ENCODE results near the gene SGPL1.

The SGPL1 gene

DNA sequence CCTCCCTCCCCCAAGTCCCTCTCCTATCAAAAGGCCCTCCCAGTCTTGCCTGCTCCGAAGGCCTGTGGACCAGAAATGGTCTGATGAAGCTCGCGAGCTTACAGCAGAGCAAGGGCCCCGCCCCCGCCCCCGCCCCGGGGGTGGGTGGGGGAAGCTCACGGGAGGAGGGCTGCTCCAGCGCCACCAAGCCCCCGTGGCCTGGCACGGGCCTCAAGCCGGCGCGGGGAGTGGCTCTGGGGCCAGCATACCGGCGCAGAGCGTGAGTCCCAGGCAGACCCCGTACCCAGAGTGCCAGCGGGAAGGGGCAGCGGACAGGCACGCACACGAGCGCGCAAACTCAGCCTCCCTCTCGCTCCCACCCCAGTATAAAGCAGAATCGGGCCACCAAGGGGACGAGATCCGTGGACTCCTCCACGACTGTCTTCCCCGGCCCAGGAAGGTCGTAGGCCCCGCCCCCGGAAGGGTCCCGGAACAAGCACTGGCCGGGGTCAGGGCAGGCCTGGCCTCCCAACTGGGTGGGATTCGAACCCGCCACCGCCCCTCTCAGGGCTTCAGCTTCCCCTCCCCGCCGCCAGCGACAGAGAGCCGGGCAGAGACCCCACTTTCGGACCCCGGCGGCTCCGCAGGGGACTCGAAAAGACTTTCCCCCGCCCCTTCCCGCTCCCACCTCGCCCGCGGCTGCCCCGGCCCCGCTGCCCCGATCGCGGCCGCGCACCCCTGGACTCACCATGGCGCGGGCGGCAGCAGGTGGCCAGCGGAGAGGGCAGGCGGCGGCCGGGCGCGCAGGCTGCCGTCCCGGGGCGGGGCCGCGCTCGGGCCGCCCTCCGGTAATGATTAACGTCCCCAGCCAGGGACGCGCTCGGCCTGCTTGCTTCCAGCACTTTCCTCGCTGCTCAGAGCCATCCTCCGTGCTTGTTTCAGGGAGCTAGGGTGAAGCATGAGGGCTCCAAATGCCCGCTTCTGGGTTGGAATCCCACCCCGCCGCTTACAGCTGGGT lies 72.4 kb downstream of the SGPL1 start, which contains the start of gene PCBD1:
Gene PCBD1 (minus strand): TSS at position 762 of the 997 bp plus-strand sequence. CDS start 32 bp downstream, at position 730.
- DNase-seq: peak; percentile 18

DNA sequence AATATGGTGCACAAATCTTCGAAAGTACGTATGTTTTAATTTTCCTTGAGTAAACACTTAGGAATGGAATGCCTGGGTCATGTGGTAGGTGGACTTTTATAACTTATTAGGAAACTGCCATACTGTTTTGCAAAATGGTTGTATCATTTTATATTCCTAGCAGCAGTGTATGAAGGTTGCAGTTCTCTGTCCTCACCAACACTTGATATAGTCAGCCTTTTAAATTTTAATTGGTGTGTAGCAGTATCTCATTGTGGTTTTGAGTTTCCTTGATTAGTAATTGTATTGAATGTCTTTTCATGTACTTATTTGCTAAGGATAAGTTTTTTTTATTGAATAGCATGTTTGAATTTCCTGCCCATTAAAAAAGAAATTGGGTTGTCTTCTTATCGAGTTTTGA lies 73.5 kb downstream of the SGPL1 start:
- DNase-seq: no peak

DNA sequence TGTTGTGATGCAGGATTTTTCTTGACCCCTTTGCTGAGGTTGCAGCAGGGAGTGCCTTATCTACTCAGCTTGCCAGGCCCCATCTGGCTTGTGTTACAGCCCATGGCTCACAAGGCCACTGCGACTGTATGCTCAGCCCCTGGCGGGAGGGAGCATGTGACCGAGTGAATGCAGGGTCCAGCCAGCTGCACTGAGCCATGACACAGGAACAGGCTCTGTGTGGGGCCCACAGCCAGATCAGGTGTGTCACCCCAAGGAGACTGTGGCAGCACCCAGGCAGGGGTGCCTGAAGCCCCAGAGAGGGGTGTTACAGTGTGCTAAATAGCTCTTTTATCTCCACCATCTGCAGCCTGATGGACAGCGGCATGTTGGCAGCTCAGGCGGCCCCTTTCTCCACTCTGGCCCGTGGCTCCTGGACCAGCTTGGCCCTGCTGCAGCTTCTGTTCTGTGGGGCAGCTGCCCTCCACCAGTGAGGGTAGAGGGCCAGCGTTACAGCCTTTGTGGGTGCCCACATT lies 75.2 kb downstream of the SGPL1 start:
- DNase-seq: no peak

DNA sequence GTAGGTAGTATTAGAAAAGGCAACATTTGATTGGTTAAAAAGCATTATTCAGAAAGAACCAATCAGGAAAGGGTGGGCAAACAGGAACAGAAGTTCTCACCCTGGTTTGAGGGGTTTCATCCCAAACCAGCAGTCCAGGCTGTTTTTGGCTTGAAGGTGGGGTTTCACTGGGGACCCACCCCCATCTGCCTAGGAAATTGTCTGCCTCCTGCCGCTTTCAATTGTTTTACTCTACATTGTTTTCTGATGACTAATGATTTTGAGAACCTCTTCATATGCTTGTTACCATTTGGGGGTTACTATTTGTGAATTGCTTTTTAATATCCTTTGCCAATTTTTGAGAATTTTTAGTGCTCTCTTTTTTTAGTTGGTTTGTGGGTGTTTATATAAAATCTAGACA lies 75.9 kb downstream of the SGPL1 start:
- DNase-seq: no peak

DNA sequence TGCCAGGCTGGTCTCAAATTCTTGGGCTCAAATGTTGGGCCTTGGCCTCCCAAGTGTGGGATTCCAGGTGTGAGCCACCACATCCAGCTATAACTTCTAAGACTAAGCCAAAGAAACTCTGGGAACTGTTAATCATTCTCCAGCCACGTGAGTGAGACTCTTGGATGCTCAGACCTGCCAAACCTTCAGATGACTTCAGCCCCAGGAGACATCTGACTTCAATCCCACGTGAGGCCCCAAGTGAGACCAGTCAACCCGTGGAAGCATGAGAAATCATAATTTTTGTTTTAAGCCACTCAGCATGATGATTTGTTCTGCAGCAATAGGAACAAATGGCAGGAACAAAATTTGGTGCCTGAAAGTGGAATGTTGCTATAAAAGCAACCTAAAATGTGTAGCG lies 76.9 kb downstream of the SGPL1 start:
- no peak for DNase-seq

DNA sequence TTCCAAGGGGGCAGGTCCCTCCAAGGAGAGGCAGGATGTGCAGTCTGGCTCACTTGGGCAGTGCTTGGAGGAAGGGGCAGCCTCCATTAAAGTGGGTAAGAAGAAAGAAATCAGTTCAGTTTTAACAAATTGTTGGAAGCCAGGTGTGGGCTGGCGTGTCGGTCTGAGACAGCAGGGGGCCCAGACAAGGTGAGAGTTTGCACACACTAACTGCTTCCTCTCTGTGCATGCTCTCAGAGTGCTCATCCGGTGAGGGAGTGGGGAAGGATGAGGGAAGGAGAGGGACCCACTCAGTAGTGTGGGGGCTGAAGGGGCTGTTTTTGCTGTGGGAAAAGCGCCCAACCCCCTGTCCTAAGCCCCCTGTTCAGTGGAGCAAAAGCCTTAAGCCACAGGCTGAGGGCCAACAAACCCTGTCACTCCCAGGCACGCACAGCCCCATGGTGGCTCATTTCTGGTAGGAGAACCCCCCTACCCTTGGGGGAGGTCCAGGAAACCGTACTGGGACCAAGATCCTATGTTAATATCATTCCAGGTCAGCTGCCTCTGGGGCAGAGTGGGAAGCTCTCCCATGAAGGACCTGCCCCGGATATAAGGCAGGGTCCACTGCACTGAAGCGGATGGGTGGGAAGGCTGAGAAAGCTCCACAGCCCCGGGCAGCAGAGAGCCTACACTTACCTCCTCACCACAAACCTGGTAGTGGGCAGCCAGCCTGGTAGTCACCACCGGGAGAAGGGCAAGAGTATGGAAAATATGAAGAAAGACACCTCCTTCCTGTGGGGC lies 77.7 kb downstream of the SGPL1 start:
- DNase-seq: no peak

DNA sequence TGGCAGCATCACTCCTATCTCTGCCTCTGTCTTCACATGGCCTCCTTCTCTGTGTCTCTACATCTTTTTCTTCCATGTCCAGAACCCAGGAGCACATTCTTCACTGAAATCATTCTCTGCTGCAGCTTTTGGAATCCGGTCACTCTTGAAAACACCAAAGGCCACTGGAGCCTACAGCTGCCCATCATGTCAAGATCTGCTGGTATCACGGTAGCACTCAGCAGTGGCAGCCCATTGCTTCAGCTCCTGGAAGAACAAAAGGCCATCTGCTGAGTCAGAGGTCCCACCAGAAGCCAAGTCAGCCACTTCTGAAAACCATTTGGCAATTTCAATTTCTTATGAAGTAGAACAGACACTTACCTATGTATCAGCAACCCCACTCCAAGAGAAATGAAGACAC lies 78.7 kb downstream of the SGPL1 start:
- no peak for DNase-seq

DNA sequence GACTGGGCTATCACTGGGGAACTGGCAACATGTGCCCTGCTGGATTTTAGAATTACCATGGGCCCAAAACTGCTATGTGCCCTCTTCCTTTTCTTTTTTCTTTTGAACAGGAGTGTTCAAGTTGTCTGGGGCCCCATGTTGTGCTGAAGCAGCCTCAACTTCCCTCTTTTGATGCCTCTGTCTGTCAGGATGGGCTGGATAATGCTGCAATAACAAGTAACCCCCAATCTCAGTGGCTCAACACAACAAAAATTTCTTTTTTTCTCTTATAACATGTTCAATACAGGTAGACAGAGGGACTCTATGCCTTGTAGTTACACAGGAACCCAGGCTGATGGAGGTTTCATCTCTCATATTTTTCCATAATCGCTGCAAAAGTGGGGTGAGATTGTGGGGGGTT lies 80.8 kb downstream of the SGPL1 start:
- no peak for DNase-seq

DNA sequence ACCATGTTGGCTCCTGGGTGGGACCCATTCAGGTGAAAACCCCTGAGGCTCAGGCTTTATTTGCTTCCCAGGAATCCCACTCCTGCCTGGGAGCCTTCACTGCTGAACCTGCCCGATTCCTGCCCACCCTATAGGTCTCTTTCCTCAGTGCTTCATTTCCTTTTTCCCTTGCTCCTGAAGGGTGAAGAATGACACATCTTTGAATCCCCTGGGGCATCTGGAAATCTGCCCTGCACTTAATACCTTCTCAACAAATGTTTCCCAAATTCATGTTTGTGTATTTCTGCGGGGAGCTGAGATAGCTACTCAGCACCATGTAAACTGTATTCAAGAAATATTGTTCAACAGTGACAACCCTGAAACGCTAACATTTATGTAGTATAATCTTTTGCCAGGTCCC lies 82.9 kb downstream of the SGPL1 start:
- no peak for DNase-seq

DNA sequence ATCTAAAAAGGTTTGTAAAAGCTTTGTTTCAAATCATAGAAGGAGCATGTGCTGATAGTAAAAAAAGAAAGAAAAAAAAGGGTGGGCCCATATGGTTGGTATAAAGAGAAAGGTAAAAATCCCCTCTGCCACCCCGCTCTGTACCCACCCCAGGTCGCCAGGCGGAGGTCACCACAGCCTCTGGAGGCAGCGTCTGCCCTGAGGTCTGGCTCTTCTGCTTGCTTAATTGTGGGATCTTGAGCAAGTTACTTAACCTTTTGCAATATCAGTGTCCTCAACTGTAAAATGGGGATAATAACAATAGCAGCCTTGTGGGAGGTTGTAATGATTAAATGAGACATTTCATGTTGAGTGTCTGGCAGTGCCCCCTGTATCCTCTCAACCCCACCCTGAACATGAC lies 83.3 kb downstream of the SGPL1 start:
- DNase-seq: no peak

DNA sequence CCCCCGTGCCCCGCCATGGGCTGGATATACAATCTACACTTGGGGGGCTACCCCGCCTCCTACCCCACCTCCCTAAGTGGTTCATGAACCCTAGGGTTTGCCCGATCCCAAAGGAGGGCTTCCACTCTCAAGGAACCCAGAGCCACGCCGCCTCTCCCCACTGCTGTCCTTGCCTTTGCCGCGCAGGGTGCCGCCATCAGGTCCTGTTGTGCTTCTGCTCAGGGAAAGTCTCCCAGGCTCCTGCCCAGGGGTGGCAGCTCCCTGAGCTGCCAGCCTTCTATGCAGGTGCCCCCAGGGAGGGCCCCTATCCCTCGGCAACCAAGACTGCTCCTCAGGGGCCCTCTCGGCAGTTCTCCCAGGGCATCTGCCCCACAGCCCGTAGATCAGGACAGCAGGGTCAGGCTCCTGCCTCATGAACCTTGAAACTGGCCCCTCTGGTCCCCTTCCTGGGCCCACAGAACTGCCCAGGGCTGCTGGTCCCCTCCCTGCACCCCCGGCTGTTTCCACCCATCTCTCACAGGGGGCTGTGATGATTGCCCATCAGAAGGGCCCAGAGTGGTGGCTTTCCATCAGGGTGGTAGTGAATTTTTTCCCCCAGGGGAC lies 85.6 kb downstream of the SGPL1 start:
- DNase-seq: no peak

DNA sequence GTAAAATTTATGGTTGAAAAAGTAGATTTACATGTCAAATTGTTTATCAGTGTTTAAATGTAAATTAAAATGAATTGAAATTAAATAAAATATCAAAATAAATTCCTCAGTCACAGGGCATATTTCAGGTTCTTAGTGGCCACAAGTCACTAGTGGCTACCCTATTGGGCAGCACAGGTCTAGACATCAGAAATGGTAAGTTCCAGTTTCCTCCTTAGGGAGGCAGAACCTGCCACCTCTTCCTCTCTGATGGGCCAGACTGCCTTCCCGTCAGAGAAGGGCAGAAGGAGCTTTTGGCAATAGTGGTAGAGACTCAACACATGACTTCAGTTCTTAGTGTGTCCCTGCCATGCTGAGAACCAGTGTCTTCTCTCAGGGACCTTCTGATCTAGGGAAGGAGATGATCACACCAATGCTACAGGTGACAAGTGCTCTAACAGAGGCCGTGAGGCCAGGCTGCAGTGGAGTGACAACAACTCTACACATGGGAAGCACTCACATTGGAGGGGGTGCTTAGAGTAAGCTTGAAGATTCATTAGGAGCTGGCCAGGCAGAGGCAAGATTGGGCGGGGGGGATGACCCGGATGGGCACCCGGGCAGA lies 87.0 kb downstream of the SGPL1 start:
- no peak for DNase-seq

DNA sequence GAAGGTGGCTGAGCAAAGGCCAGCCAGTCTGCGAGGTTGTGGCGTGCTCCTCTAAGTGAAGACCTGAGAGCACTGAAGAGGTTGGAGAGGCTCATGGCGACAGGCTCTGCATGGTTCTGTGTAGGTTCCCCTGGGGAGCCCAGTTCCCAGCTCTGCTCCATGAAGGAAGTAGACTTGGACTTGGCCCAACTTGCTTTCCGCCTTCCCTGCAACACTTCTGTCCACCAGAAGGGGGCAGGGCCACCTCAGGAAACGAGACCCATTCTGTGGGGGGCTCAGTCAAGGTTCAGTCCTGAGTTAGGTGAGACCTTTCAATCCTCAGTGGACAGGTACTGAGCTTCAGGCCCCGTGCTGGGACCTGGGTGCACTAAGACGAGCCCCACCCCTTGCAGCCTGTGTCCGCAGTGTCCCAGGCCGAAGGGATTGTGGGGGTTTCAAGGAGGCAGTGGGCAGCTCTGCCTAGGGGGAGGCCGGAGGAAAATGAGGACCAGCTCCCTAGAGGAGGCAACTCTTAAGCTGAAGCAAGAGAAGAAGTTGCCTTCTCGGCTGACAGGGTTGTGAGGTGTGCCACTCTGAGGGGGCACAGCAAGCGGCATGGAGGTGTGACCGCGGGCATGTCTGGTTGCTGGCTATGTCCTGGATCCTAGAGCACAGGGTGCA lies 87.6 kb downstream of the SGPL1 start:
- no peak for DNase-seq

DNA sequence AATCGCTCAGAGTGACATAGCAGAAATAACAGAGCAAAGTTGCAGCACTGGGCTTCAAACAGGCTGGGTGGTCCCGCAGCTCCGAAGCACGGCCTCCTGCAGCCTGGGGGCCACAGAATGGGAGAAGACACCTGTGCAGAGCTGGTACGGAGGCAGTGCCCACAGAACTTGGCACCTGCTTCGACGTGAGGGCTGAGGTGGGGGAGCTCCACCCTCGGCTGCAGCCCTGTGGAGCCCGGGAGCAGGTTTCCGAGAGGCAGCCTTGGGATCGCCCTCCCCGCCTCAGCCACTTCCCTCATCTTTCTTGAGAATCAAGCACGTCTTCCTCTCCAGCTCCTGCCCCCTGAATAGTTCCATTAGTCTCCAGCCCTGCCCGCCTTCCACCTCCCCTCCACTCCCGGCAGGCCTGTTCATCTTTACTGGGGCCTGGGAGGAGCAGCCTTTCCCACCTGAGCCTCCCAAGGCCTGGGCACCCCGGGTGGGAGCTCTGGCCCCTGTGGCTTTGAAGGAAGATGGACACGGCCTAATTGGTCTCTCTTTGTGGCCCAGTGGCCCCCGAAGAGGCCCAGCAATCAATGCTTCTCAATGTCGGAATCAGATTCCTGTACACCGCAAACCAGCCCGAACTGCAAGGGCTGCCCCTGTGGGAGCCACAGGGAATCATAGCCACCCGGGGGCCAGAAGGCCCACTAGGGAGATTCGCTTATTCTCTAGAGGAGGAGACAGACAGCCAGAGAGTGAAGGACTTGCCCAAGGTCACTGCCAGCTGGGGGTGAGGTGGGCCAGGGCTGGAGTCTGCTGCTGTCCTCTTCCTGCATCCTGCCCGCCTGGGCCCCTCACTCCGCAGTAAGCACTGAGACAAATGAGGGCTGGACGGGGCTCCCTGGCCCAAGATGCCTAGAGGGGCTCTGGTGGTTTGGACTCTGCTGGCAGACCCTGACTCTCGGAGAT lies 89.6 kb downstream of the SGPL1 start:
- DNase-seq: no peak

DNA sequence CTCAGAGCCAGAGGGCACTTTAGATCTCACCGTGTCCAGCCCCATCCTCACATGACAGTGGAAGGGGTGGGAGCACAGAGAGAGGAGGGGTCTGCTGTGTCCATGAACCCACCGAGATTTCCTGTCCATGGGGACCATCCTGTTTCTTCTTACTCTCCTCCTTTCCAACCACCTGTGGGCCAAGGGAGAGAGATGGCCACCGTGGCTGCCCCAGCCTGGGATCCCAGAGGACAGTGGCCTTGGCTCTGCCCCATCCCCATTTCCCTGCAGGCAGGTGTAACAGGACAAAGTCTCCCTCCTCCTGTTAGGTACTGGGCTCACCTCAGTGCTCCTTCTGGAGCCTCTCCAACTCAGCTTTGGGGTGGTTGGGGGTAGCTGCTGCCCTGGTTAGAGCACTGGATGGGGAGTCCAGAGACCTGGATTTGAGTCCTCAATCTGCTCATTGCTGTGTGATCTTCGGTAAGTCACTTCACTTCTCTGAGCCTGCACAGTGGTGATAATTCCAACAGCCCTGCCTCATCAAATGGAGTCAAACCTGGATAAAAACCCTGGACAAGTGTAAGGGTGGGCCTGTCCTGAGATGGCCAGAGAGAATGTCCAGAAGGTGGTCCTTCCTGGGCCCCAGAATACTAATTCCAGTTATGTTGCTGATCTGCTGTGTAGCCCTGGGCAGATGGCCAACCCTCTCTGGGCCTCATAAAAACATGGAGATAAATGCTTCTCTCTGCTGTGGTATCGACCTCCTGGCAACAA lies 90.5 kb downstream of the SGPL1 start:
- DNase-seq: no peak

DNA sequence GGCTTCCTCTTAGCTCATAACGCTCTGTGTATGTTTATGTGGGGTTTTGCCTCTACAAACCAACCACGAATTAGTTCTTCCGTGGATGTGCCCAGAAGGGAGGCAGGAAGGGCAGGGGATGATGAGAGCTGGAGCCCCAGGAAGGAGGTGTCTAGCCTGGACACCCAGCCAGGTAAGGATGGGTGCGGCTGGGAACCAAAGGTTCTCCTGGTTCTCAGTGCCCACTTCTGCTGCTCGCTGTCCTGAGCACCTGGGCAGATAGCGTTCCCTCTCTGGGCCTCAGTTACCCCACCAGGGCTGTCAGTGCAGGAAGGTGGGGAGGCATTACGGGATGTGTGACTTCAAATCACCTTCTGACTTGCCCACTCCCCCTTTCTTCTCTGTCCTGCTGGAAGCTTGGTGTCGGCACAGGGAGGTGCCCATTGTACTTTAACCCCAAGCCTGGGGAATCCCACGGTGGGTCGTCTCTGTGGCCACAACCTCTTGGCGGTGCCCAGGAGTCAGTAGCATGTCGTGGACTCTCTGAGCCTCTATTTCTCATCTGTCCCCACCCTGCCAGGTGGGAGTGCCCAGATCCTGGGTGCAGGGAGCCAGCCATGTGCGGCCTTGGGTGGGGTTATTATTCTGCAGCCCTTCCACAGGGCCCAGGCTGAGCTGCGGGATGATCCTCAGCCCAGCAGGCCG lies 91.3 kb downstream of the SGPL1 start:
- no peak for DNase-seq

DNA sequence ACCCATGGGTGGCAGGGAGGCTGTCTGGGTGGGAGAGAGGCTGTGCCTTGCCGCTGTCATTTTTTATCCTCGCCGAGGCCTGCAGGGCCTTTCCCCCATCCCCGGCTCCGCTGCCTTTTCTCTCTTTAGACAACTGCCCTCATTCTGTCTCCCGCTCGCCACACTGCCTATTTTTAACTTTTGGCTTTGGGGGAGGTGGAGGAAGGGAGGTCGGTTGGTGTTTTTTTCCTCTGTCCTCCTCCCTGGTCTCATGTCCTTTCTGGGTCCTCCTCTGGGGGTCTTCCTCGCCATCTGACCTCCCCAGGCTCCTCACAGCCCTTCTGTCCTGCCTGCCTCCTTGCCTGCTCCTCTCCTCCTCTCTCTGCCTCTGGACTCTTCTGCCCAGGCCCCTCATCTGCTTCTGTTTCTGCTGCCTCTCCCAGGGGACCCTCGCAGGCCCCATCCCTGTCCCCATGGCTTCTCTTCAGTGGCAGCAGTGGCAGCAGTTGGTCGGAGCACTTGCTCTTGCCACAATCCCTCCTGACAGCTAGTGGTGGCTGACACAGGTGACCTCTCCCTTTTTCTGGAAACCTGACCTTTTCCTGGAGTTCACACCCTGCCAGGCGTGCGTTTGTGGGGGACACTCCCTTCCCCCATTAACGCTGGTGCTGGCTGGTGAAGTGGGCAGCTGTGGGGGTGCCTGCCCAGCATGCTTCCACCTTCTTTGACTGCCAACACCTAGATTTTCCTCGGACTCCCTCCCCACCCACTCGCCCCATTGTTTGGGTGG lies 92.1 kb downstream of the SGPL1 start:
- no peak for DNase-seq

DNA sequence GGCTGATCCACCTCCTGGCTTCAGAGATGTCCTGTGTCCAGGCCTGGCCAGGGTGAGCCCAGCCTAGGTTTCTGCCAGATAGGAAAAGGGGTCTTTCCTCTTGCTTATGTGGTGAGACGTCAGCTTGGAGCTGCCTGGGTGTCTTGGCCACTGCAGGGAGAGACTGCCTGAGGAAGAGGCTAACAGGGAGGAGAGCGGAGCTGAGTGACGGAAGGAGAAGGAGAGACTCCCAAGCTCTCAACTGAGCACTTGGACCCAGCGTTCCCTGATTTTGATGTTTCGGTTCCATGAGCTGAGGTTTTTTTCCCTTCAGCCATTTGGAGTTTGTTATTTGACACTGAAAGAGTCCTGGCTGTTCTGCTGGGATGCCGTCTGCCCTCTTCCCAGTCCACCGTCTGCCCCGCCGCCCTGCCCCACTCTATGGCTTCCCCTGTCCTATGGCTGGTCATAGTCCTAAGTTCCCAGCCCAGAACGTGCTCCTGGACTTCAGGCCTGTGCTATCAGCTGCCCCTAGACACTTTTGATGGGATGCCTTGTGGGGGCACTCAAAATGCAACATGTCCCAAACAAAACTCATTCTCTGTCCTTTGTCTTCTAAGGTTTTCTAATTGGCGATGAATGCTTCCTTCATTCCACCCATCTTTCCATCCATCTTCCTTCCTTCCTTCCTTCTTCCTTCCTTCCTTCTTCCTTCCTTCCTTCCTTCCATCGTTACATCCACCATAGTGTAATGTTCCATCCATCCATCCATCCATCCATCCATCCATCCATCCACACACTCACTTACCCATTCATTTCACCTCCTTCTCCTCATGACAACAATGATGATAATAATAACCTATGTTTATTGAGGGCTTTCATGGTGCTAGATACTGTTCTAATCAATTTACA lies 92.9 kb downstream of the SGPL1 start:
- no peak for DNase-seq
